ENCODE results near the gene GSTM5. TPM values are rescaled to one million over a fixed set of nuclear protein-coding genes. Genes with fewer than 3 reads are reported as not detected.

The GSTM5 gene
- polyA plus RNA-seq, 3 donors, result not detected

DNA sequence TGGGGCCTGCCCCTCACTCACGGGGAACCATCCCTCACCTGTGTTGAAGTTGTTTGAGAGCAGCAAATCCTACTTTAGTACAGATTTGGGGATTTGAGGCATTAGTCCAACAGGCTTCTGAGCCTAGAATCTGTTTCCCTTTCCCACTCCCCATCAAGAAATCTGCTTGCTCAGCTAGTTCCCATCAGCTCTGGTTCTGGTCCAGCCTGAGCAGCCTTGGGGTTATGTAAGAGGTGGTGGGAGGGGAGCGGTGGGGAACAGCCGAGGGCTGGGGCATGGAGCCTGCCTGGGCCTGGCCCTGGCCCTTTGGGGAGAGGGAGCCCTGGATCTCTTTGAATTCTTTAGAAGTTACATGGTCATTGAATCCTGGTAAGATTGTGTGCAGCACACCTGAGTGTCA lies 4.1 kb downstream of the GSTM5 start:
- Histone ChIP-seq H2AFZ (ENCODE audit: insufficient read depth, low read depth, low read length, poor library complexity, severe bottlenecking) (no peak overlapping the region), H3K9ac (ENCODE audit: insufficient read depth, low read length, poor library complexity, severe bottlenecking) (no peak overlapping the region), H3K36me3 (replicated peaks in 1 of 2; ENCODE audit: control insufficient read depth in 1 of 2, insufficient read depth in 2 of 2, low read length in 2 of 2) (no peaks in the 10 kb centered on the region), H3K79me2 (ENCODE audit: insufficient read depth, low read length) (no peaks in the 10 kb centered on the region), H3K9me3 (replicated peaks in 1 of 2; ENCODE audit: control insufficient read depth in 1 of 2, insufficient read depth in 1 of 2, low read length in 2 of 2) (no peaks in the 10 kb centered on the region), H3K4me3 (replicated peaks in 1 of 3; ENCODE audit: low read depth in 2 of 3, low read length in 3 of 3) (no peak overlapping the region), H3K27me3 (ENCODE audit: control insufficient read depth in 2 of 2, insufficient read depth in 2 of 2, low read length in 2 of 2) (peaks cover 0 to 11% of the 10 kb centered on the region in 2 donors), H4K20me1 (ENCODE audit: insufficient read depth, low read length) (no peaks in the 10 kb centered on the region), H3K27ac (ENCODE audit: low read depth in 1 of 2, low read length in 2 of 2) (no peak overlapping the region), H3K4me1 (ENCODE audit: control insufficient read depth in 1 of 2, insufficient read depth in 2 of 2, low read length in 2 of 2) (peaks cover 7 to 8% of the 10 kb centered on the region in 2 donors), H3K4me2 (replicated peaks; ENCODE audit: extremely low read depth, low read length, poor library complexity, severe bottlenecking) (no peak overlapping the region)
- Mint-ChIP-seq H3K27me3 (ENCODE audit: low read depth in 3 of 3) (peaks cover 3 to 13% (median 10%) of the 10 kb centered on the region in 3 donors), H3K36me3 (no peaks in the 10 kb centered on the region), H3K4me1 (peaks cover 13% of the 10 kb centered on the region), H3K9me3 (no peaks in the 10 kb centered on the region), H3K4me3 (no peak overlapping the region), H3K27ac (no peak overlapping the region)
- no peak for DNase-seq
- TF ChIP-seq CTCF (IDR thresholded peaks at IDR 0.05), result no peak
- intact Hi-C loops (cut with micrococcal nuclease), result no loop called here
- 100% methylated on average over 2 of the region's 3 CpGs for WGBS (ENCODE audit: insufficient coverage)

GRCh38 chr1:109716570-109717090 lies 4.6 kb downstream of the GSTM5 start:
- intact Hi-C loops (cut with micrococcal nuclease), result no loop called here
- Mint-ChIP-seq H3K36me3 (no peaks in the 10 kb centered on the region), H3K27ac (no peak overlapping the region), H3K4me3 (no peak overlapping the region), H3K27me3 (ENCODE audit: low read depth in 3 of 3) (peaks cover 3 to 12% (median 10%) of the 10 kb centered on the region in 3 donors), H3K9me3 (no peaks in the 10 kb centered on the region), H3K4me1 (peaks cover 16% of the 10 kb centered on the region)
- 80% methylated on average over 1 of the region's 3 CpGs for WGBS (ENCODE audit: insufficient coverage)
- Histone ChIP-seq H2AFZ (ENCODE audit: insufficient read depth, low read depth, low read length, poor library complexity, severe bottlenecking) (no peak overlapping the region), H3K36me3 (replicated peaks in 1 of 2; ENCODE audit: control insufficient read depth in 1 of 2, insufficient read depth in 2 of 2, low read length in 2 of 2) (no peaks in the 10 kb centered on the region), H3K27ac (ENCODE audit: low read depth in 1 of 2, low read length in 2 of 2) (no peak overlapping the region), H3K4me3 (replicated peaks in 1 of 3; ENCODE audit: low read depth in 2 of 3, low read length in 3 of 3) (no peak overlapping the region), H4K20me1 (ENCODE audit: insufficient read depth, low read length) (no peaks in the 10 kb centered on the region), H3K79me2 (ENCODE audit: insufficient read depth, low read length) (no peaks in the 10 kb centered on the region), H3K4me2 (replicated peaks; ENCODE audit: extremely low read depth, low read length, poor library complexity, severe bottlenecking) (no peak overlapping the region), H3K9ac (ENCODE audit: insufficient read depth, low read length, poor library complexity, severe bottlenecking) (no peak overlapping the region), H3K9me3 (replicated peaks in 1 of 2; ENCODE audit: control insufficient read depth in 1 of 2, insufficient read depth in 1 of 2, low read length in 2 of 2) (no peaks in the 10 kb centered on the region), H3K4me1 (ENCODE audit: control insufficient read depth in 1 of 2, insufficient read depth in 2 of 2, low read length in 2 of 2) (peaks cover 7 to 8% of the 10 kb centered on the region in 2 donors), H3K27me3 (ENCODE audit: control insufficient read depth in 2 of 2, insufficient read depth in 2 of 2, low read length in 2 of 2) (peaks cover 0 to 10% of the 10 kb centered on the region in 2 donors)
- DNase-seq, result no peak
- TF ChIP-seq CTCF (IDR thresholded peaks at IDR 0.05), result no peak

All from CD14-positive monocyte (primary cell).